GM23248 (cell line): Measurements from ENCODE around the gene SLC44A4. TPM values are rescaled to one million over a fixed set of nuclear protein-coding genes. Genes with fewer than 3 reads are reported as not detected.

ENCODE experiments used
- DNase-seq: peaks from one replicate; pipeline ENCODE4 v3.0.0-alpha.2; 2015
- H2AFZ ChIP-seq: fragments of 200-600 bp; sonication (generic); 2 replicates; pipeline ENCODE4 v1.6.1; 2016; ENCODE audit warnings: antibody characterized with exemption
- H3F3A ChIP-seq: fragments of 200-600 bp; sonication (generic); 2 replicates; pipeline ENCODE4 v1.6.1; 2016; ENCODE audit warnings: mild to moderate bottlenecking, antibody characterized with exemption, mixed run types; ENCODE audit not compliant: insufficient read depth
- H3K27ac ChIP-seq: fragments of 200-600 bp; sonication (generic); 2 replicates; pipeline ENCODE4 v1.5.1; 2016; ENCODE audit warnings: mild to moderate bottlenecking
- H3K27me3 ChIP-seq: fragments of 200-600 bp; sonication (generic); replicated peaks from 2 replicates; pipeline ENCODE4 v1.6.1; 2016; ENCODE audit warnings: mild to moderate bottlenecking; ENCODE audit not compliant: insufficient read depth
- H3K36me3 ChIP-seq: fragments of 200-600 bp; sonication (generic); 2 replicates; pipeline ENCODE4 v1.6.1; 2016; ENCODE audit warnings: low read depth, mild to moderate bottlenecking
- H3K4me1 ChIP-seq: fragments of 200-600 bp; sonication (generic); 2 replicates; pipeline ENCODE4 v1.6.1; 2016; ENCODE audit warnings: mild to moderate bottlenecking; ENCODE audit not compliant: insufficient read depth
- H3K4me2 ChIP-seq: fragments of 200-600 bp; sonication (generic); one replicate; pipeline ENCODE4 v1.6.1; 2016; ENCODE audit warnings: mild to moderate bottlenecking; ENCODE audit not compliant: unreplicated experiment
- H3K4me3 ChIP-seq: fragments of 200-600 bp; sonication (generic); 2 replicates; pipeline ENCODE4 v1.5.1; 2016; ENCODE audit warnings: mild to moderate bottlenecking
- H3K79me2 ChIP-seq: fragments of 200-600 bp; sonication (generic); 2 replicates; pipeline ENCODE4 v1.6.1; 2016; ENCODE audit warnings: mild to moderate bottlenecking; ENCODE audit not compliant: insufficient read depth
- H3K9ac ChIP-seq: fragments of 200-600 bp; sonication (generic); 2 replicates; pipeline ENCODE4 v1.6.1; 2016; ENCODE audit warnings: mild to moderate bottlenecking
- H3K9me2 ChIP-seq: fragments of 200-600 bp; sonication (generic); 2 replicates; pipeline ENCODE4 v1.6.1; 2016; ENCODE audit warnings: mixed run types, mild to moderate bottlenecking, moderate library complexity; ENCODE audit not compliant: insufficient read depth
- H3K9me3 ChIP-seq: fragments of 200-600 bp; sonication (generic); one replicate; pipeline ENCODE4 v1.6.1; 2017; ENCODE audit warnings: low read depth
- H4K20me1 ChIP-seq: fragments of 200-600 bp; sonication (generic); 2 replicates; pipeline ENCODE4 v1.6.0; 2016; ENCODE audit not compliant: insufficient read depth
- EZH2 ChIP-seq: fragments of 200-600 bp; sonication (generic); IDR thresholded peaks from 2 replicates; pipeline ENCODE4 v1.6.1; 2018; ENCODE audit warnings: antibody characterized with exemption, mild to moderate bottlenecking; ENCODE audit not compliant: insufficient read depth, poor library complexity, severe bottlenecking
- EZH2phosphoT487 ChIP-seq: fragments of 200-600 bp; sonication (generic); IDR thresholded peaks from 2 replicates; pipeline ENCODE4 v1.6.1; 2018; ENCODE audit warnings: antibody characterized with exemption, moderate library complexity, mild to moderate bottlenecking, low read depth; ENCODE audit not compliant: insufficient read depth
- WGBS, 2 experiments: methylation state at CpG; one replicate each; pipeline ENCODE4 v1.1.6; 2015 to 2017; ENCODE audit warnings: low lambda C conversion rate in 2 of 2, low coverage in 1 of 2; ENCODE audit errors: missing lambda C conversion rate in 2 of 2; 5-methylcytosine and 5-hydroxymethylcytosine counted together
- in situ Hi-C: fragments of 300-500 bp; cut with MboI; formaldehyde crosslinking; loops from 2 replicates; pipeline ENCODE4 v1.15.0; 2020
- polyA plus RNA-seq: library from polyadenylated mRNA; unstranded; fragments of >200 nt; fragmentation: Nextera tagmentation; extraction: Ambion mirVana; gene quantifications from 2 replicates; pipeline ENCODE4 v1.2.1, GENCODE V29; 2016
- total RNA-seq: library from RNA; depleted of rRNA; stranded (reverse); fragments of >200 nt; shearing (Covaris generic); gene quantifications from 2 replicates; pipeline ENCODE4 v1.2.3, GENCODE V29; 2014; rRNA removed

SLC44A4 gene
- not detected in 2 replicates for total RNA-seq
- not detected in 2 replicates for polyA plus RNA-seq

- Histone ChIP-seq H3K27ac (no peak within 1 kb of the TSS), H3K4me1 (no peaks in the 10 kb centered on the region), H3F3A (no peaks in the 10 kb centered on the region), H3K27me3 (no peaks in the 10 kb centered on the region), H3K9ac (no peak within 1 kb of the TSS), H3K4me2 (no peak within 1 kb of the TSS), H3K36me3 (no peaks in the 10 kb centered on the region; the same call in 1 of the 2 replicates), H3K9me2 (no peaks in the 10 kb centered on the region), H3K9me3 (no peaks in the 10 kb centered on the region), H4K20me1 (no peaks in the 10 kb centered on the region), H2AFZ (no peak within 1 kb of the TSS), H3K4me3 (no peak within 1 kb of the TSS), H3K79me2 (no peaks in the 10 kb centered on the region)
- DNase-seq: no peak
- in situ Hi-C loops: no loop called here
- 82 to 100% methylated on average over 1 to 18 of the region's 18 CpGs for WGBS, 2 experiments
- TF ChIP-seq EZH2phosphoT487 (no peak), EZH2 (no peak)
Observed at GRCh38 chr6:31878726-31879125, at the start of gene SLC44A4. SLC44A4 (minus strand) TSS chr6:31878997; CDS start chr6:31878980, 17 bp downstream.

- Histone ChIP-seq H3K36me3 (no peaks in the 10 kb centered on the region), H3F3A (no peaks in the 10 kb centered on the region), H3K27ac (no peak overlapping the region), H3K4me3 (no peak overlapping the region), H3K27me3 (no peaks in the 10 kb centered on the region), H3K79me2 (no peaks in the 10 kb centered on the region), H3K9ac (no peak overlapping the region), H3K9me2 (no peaks in the 10 kb centered on the region), H3K9me3 (no peaks in the 10 kb centered on the region), H4K20me1 (no peaks in the 10 kb centered on the region), H2AFZ (no peak overlapping the region), H3K4me2 (no peak overlapping the region), H3K4me1 (no peaks in the 10 kb centered on the region)
- WGBS, 2 experiments: 74 to 80% methylated on average over 9 of the region's 9 CpGs
- in situ Hi-C loops: no loop called here
- no peak for DNase-seq
- TF ChIP-seq EZH2phosphoT487 (no peak), EZH2 (no peak)
Observed at GRCh38 chr6:31928672-31928939, 49.8 kb upstream of the SLC44A4 start.

- H2AFZ ChIP-seq: peak overlapping the region; percentile 82
- no peaks in the 10 kb centered on the region for H3K4me1 ChIP-seq
- no peaks in the 10 kb centered on the region for H4K20me1 ChIP-seq
- H3K9me2 ChIP-seq: no peaks in the 10 kb centered on the region
- H3K36me3 ChIP-seq: no peaks in the 10 kb centered on the region
- no peaks in the 10 kb centered on the region for H3K9me3 ChIP-seq
- H3K27ac ChIP-seq: no peak overlapping the region
- H3K27me3 ChIP-seq: no peaks in the 10 kb centered on the region
- WGBS, 2 experiments: 57 to 64% methylated on average over 11 of the region's 11 CpGs
- TF ChIP-seq EZH2 (no peak), EZH2phosphoT487 (no peak)
- H3K79me2 ChIP-seq: no peaks in the 10 kb centered on the region
- H3F3A ChIP-seq: no peaks in the 10 kb centered on the region
- peak overlapping the region; percentile 33 for H3K4me3 ChIP-seq
- no peak overlapping the region for H3K4me2 ChIP-seq
- DNase-seq: no peak
- H3K9ac ChIP-seq: 0 out of 2 replicates have a peak overlapping the region, but pooled peaks have one; percentile 0
- in situ Hi-C loops: no loop called here
Observed at GRCh38 chr6:31927863-31928671, 49.3 kb upstream of the SLC44A4 start.

- Histone ChIP-seq H3K4me2 (no peak within 1 kb of the TSS), H3K4me3 (peak within 1 kb of the TSS; percentile 33), H3K79me2 (no peaks in the 10 kb centered on the region), H3F3A (no peaks in the 10 kb centered on the region), H4K20me1 (no peaks in the 10 kb centered on the region), H3K4me1 (no peaks in the 10 kb centered on the region), H3K9me3 (no peaks in the 10 kb centered on the region), H3K27ac (no peak within 1 kb of the TSS), H3K9ac (0 out of 2 replicates have a peak within 1 kb of the TSS, but pooled peaks have one; percentile 0), H3K27me3 (no peaks in the 10 kb centered on the region), H3K9me2 (no peaks in the 10 kb centered on the region), H3K36me3 (no peaks in the 10 kb centered on the region), H2AFZ (peak within 1 kb of the TSS; percentile 82)
- in situ Hi-C loops: no loop called here
- DNase-seq: no peak
- WGBS, 2 experiments: 34 to 45% methylated on average over 11 of the region's 11 CpGs
- TF ChIP-seq EZH2: no peak
- TF ChIP-seq EZH2phosphoT487: no peak
Observed at GRCh38 chr6:31927242-31927862, 48.6 kb upstream of the SLC44A4 start, which contains the start of gene C2. C2 (plus strand) TSS chr6:31927717; CDS start chr6:31927753, 36 bp downstream.
